ENCODE results near the gene SETMAR. TPM values are rescaled to one million over a fixed set of nuclear protein-coding genes. Genes with fewer than 3 reads are reported as not detected.

Gene SETMAR
- total and polyA plus RNA-seq, 2 experiments from 2014 or later = 17.3 to 20.6 TPM

- Histone ChIP-seq H3K27ac (peak overlapping the region; percentile 90), H3K36me3 (no peaks in the 10 kb centered on the region), H3K27me3 (no peaks in the 10 kb centered on the region), H3K9me3 (ENCODE audit: low read depth) (no peaks in the 10 kb centered on the region), H3K4me3 (no peak overlapping the region), H3K4me1 (ENCODE audit: low read depth) (peaks cover 23% of the 10 kb centered on the region)
- no peak for DNase-seq (ENCODE audit: low read depth in 1 of 2, low spot score in 1 of 2)
- TF ChIP-seq CTCF (IDR thresholded peaks at IDR 0.05; ENCODE audit: low read depth, low read length) = no peak
These were observed 2.9 kb downstream of the SETMAR start for GRCh38 chr3:4306091-4306490.

- H3K27ac ChIP-seq = peak overlapping the region; percentile 90
- H3K4me1 ChIP-seq (ENCODE audit: low read depth) = peaks cover 29% of the 10 kb centered on the region
- no peaks in the 10 kb centered on the region for H3K9me3 ChIP-seq (ENCODE audit: low read depth)
- H3K36me3 ChIP-seq = no peaks in the 10 kb centered on the region
- peak in 1 of 2 donors; percentile 76 for DNase-seq (ENCODE audit: low read depth in 1 of 2, low spot score in 1 of 2)
- no peak for TF ChIP-seq CTCF (IDR thresholded peaks at IDR 0.05; ENCODE audit: low read depth, low read length)
- H3K4me3 ChIP-seq = no peak overlapping the region
- no peaks in the 10 kb centered on the region for H3K27me3 ChIP-seq
These were observed 3.7 kb downstream of the SETMAR start for GRCh38 chr3:4306860-4307259.

- no peak overlapping the region for H3K27ac ChIP-seq
- DNase-seq (ENCODE audit: low read depth in 1 of 2, low spot score in 1 of 2) = no peak
- TF ChIP-seq CTCF (IDR thresholded peaks at IDR 0.05; ENCODE audit: low read depth, low read length) = no peak
- no peaks in the 10 kb centered on the region for H3K36me3 ChIP-seq
- no peaks in the 10 kb centered on the region for H3K9me3 ChIP-seq (ENCODE audit: low read depth)
- H3K4me3 ChIP-seq = no peak overlapping the region
- H3K27me3 ChIP-seq = no peaks in the 10 kb centered on the region
- peaks cover 29% of the 10 kb centered on the region for H3K4me1 ChIP-seq (ENCODE audit: low read depth)
These were observed 6.4 kb downstream of the SETMAR start for GRCh38 chr3:4309491-4310128.

- TF ChIP-seq CTCF (IDR thresholded peaks at IDR 0.05; ENCODE audit: low read depth, low read length) = no peak
- Histone ChIP-seq H3K4me3 (no peak overlapping the region), H3K9me3 (ENCODE audit: low read depth) (no peaks in the 10 kb centered on the region), H3K27me3 (no peaks in the 10 kb centered on the region), H3K27ac (peak overlapping the region; percentile 46), H3K4me1 (ENCODE audit: low read depth) (peaks cover 22% of the 10 kb centered on the region), H3K36me3 (no peaks in the 10 kb centered on the region)
- DNase-seq (ENCODE audit: low read depth in 1 of 2, low spot score in 1 of 2) = no peak
These were observed 7.8 kb downstream of the SETMAR start for GRCh38 chr3:4310971-4311370.

GRCh38 chr3:4311496-4311895 is 8.3 kb downstream of the SETMAR start:
- H3K27me3 ChIP-seq = no peaks in the 10 kb centered on the region
- no peaks in the 10 kb centered on the region for H3K36me3 ChIP-seq
- peaks cover 17% of the 10 kb centered on the region for H3K4me1 ChIP-seq (ENCODE audit: low read depth)
- no peak overlapping the region for H3K4me3 ChIP-seq
- no peak for TF ChIP-seq CTCF (IDR thresholded peaks at IDR 0.05; ENCODE audit: low read depth, low read length)
- peak overlapping the region; percentile 46 for H3K27ac ChIP-seq
- H3K9me3 ChIP-seq (ENCODE audit: low read depth) = no peaks in the 10 kb centered on the region
- DNase-seq (ENCODE audit: low read depth in 1 of 2, low spot score in 1 of 2) = peak in 1 of 2 donors; percentile 7

Measured in cardiac muscle cell (in vitro differentiated cells and primary cell).